ENCODE measurements around the gene CELF6. TPM values are rescaled to one million over a fixed set of nuclear protein-coding genes. Genes with fewer than 3 reads are reported as not detected.

The CELF6 gene
- total and polyA plus RNA-seq, 2 experiments from 2014 or later = 0.40 to 2.4 TPM

DNA sequence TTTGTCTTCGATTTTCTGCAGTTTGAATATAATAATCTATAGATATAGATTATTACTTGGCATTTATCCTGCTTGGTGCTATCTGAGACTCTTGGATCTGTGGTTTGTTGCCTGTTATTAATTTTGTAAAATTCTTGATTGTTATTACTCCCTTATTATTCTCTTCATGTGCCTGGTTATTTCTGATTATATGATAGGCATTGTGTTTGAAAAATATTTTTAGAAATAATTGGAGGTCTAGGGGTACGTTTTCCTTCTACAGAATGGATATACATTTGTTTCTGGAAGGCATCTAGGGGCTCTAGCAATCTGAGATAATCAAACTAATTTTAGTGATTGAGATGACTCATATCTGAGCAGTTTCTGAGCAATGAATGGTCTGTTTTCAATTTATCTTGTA, 14.9 kb upstream of the CELF6 start:
- no peak overlapping the region for H3K4me3 ChIP-seq
- H3K27me3 ChIP-seq = no peaks in the 10 kb centered on the region
- H4K20me1 ChIP-seq (ENCODE audit: insufficient read depth, poor library complexity, severe bottlenecking) = no peaks in the 10 kb centered on the region
- 94% methylated on average over 2 of the region's 2 CpGs for WGBS (ENCODE audit: low lambda C conversion rate, missing lambda C conversion rate)
- no peaks in the 10 kb centered on the region for H3K9me2 ChIP-seq (replicated peaks; ENCODE audit: insufficient read depth)
- no peak overlapping the region for H3K27ac ChIP-seq
- no peaks in the 10 kb centered on the region for H3K36me3 ChIP-seq (replicated peaks; ENCODE audit: insufficient read depth, low read depth)
- no peaks in the 10 kb centered on the region for H3K79me2 ChIP-seq
- DNase-seq (ENCODE audit: low spot score) = no peak
- H3K4me2 ChIP-seq = no peak overlapping the region
- H2AFZ ChIP-seq = no peak overlapping the region
- H3K9me3 ChIP-seq (ENCODE audit: low read depth) = no peaks in the 10 kb centered on the region
- no peaks in the 10 kb centered on the region for H3K4me1 ChIP-seq (ENCODE audit: insufficient read depth)
- no peak for TF ChIP-seq EZH2 (IDR thresholded peaks at IDR 0.05; ENCODE audit: borderline replicate concordance)
- TF ChIP-seq EZH2phosphoT487 (IDR thresholded peaks at IDR 0.05; ENCODE audit: low read depth, severe bottlenecking, unreplicated experiment) = no peak
- TF ChIP-seq, protein P1, sequence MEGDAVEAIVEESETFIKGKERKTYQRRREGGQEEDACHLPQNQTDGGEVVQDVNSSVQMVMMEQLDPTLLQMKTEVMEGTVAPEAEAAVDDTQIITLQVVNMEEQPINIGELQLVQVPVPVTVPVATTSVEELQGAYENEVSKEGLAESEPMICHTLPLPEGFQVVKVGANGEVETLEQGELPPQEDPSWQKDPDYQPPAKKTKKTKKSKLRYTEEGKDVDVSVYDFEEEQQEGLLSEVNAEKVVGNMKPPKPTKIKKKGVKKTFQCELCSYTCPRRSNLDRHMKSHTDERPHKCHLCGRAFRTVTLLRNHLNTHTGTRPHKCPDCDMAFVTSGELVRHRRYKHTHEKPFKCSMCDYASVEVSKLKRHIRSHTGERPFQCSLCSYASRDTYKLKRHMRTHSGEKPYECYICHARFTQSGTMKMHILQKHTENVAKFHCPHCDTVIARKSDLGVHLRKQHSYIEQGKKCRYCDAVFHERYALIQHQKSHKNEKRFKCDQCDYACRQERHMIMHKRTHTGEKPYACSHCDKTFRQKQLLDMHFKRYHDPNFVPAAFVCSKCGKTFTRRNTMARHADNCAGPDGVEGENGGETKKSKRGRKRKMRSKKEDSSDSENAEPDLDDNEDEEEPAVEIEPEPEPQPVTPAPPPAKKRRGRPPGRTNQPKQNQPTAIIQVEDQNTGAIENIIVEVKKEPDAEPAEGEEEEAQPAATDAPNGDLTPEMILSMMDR (IDR thresholded peaks at IDR 0.05; ENCODE audit: poor library complexity) = no peak

DNA sequence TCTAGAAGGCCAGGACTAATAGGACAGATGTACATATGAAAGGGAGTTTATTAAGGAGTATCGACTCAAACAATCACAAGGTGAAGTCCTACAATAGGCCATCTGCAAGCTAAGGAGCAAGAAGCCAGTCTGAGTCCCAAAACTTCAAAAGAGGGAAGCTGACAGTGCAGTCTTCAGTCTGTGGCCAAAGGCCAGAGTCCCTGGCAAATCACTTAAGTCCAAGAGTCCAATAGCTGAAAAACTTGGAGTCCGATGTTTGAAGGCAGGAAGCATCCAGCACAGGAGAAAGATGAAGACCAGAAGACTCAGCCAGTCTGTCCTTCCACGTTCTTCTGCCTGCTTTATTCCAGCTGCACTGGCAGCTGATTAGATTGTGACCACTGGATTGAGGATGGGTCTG, 11.1 kb upstream of the CELF6 start:
- Histone ChIP-seq H3K4me3 (no peak overlapping the region), H2AFZ (no peak overlapping the region), H3K27me3 (no peaks in the 10 kb centered on the region), H3K4me2 (no peak overlapping the region), H3K4me1 (ENCODE audit: insufficient read depth) (no peaks in the 10 kb centered on the region), H3K79me2 (no peaks in the 10 kb centered on the region), H3K9me2 (replicated peaks; ENCODE audit: insufficient read depth) (no peaks in the 10 kb centered on the region), H3K9me3 (ENCODE audit: low read depth) (no peaks in the 10 kb centered on the region), H3K27ac (no peak overlapping the region), H4K20me1 (ENCODE audit: insufficient read depth, poor library complexity, severe bottlenecking) (no peaks in the 10 kb centered on the region), H3K36me3 (replicated peaks; ENCODE audit: insufficient read depth, low read depth) (no peaks in the 10 kb centered on the region)
- WGBS (ENCODE audit: low lambda C conversion rate, missing lambda C conversion rate) = 87% methylated on average over 3 of the region's 3 CpGs
- DNase-seq (ENCODE audit: low spot score) = no peak
- TF ChIP-seq, protein P1 (IDR thresholded peaks at IDR 0.05; ENCODE audit: poor library complexity) = no peak
- TF ChIP-seq EZH2phosphoT487 (IDR thresholded peaks at IDR 0.05; ENCODE audit: low read depth, severe bottlenecking, unreplicated experiment) (no peak), EZH2 (IDR thresholded peaks at IDR 0.05; ENCODE audit: borderline replicate concordance) (no peak)

DNA sequence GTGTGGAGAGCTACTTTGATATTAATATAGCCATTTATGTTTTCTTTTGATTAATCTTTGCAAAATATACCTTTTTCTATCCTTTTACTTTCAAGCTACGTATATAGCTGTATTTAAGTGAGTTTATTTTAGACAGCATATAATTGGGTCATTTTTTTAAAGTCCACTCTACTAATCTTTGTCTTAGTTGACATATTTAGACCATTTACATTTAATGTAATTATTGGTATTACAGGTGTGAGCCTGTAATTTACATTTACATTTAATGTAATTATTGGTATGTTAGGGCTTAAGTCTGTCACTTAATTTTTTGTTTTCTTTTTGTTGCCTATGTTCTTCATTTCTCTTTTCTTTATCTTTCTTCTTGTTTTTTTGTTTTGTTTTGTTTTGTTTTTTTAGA, 3.8 kb upstream of the CELF6 start:
- Histone ChIP-seq H4K20me1 (ENCODE audit: insufficient read depth, poor library complexity, severe bottlenecking) (no peaks in the 10 kb centered on the region), H3K9me3 (ENCODE audit: low read depth) (peaks cover 9% of the 10 kb centered on the region), H3K4me1 (ENCODE audit: insufficient read depth) (no peaks in the 10 kb centered on the region), H3K4me3 (no peak overlapping the region), H3K79me2 (no peaks in the 10 kb centered on the region), H3K36me3 (replicated peaks; ENCODE audit: insufficient read depth, low read depth) (no peaks in the 10 kb centered on the region), H3K9me2 (replicated peaks; ENCODE audit: insufficient read depth) (no peaks in the 10 kb centered on the region), H3K27ac (no peak overlapping the region), H3K4me2 (no peak overlapping the region), H3K27me3 (peaks cover 6% of the 10 kb centered on the region), H2AFZ (no peak overlapping the region)
- DNase-seq (ENCODE audit: low spot score) = no peak
- 97% methylated on average over 1 of the region's 1 CpG for WGBS (ENCODE audit: low lambda C conversion rate, missing lambda C conversion rate)
- TF ChIP-seq EZH2phosphoT487 (IDR thresholded peaks at IDR 0.05; ENCODE audit: low read depth, severe bottlenecking, unreplicated experiment) (no peak), EZH2 (IDR thresholded peaks at IDR 0.05; ENCODE audit: borderline replicate concordance) (no peak)
- TF ChIP-seq, protein P1 (IDR thresholded peaks at IDR 0.05; ENCODE audit: poor library complexity) = no peak
